GM12891 (cell line): ENCODE measurements around the gene MAPK8.

Experiments used
- DNase-seq: peaks from one replicate; pipeline ENCODE4 v3.0.0; 2011; ENCODE audit warnings: low spot score; ENCODE audit not compliant: insufficient read length
- FAIRE-seq: peaks from 2 replicates; lab custom pipeline; 2011; peaks lifted over from hg19 to GRCh38; lab: Jason Lieb, UNC
- PAX5 ChIP-seq: IDR thresholded peaks from 2 replicates; pipeline ENCODE4 v1.6.1; 2011; ENCODE audit warnings: low read length, moderate library complexity, mild to moderate bottlenecking; ENCODE audit not compliant: insufficient read depth, severe bottlenecking
- POLR2A ChIP-seq: IDR thresholded peaks from 2 replicates; pipeline ENCODE4 v1.6.1; 2011; ENCODE audit warnings: low read depth, low read length, control low read depth
- POLR2AphosphoS5 ChIP-seq: IDR thresholded peaks from 2 replicates; pipeline ENCODE4 v1.6.1; 2011; ENCODE audit warnings: low read depth, low read length, control low read depth
- POU2F2 ChIP-seq: IDR thresholded peaks from 2 replicates; pipeline ENCODE4 v1.6.1; 2011; ENCODE audit warnings: low read depth, mild to moderate bottlenecking, control low read depth, low read length, moderate library complexity
- SPI1 ChIP-seq: IDR thresholded peaks from 2 replicates; pipeline ENCODE4 v1.6.1; 2011; ENCODE audit warnings: low read depth, low read length, control low read depth
- TAF1 ChIP-seq: IDR thresholded peaks from 2 replicates; pipeline ENCODE4 v1.6.1; 2011; ENCODE audit warnings: low read depth, low read length, control low read depth

MAPK8 gene

DNA sequence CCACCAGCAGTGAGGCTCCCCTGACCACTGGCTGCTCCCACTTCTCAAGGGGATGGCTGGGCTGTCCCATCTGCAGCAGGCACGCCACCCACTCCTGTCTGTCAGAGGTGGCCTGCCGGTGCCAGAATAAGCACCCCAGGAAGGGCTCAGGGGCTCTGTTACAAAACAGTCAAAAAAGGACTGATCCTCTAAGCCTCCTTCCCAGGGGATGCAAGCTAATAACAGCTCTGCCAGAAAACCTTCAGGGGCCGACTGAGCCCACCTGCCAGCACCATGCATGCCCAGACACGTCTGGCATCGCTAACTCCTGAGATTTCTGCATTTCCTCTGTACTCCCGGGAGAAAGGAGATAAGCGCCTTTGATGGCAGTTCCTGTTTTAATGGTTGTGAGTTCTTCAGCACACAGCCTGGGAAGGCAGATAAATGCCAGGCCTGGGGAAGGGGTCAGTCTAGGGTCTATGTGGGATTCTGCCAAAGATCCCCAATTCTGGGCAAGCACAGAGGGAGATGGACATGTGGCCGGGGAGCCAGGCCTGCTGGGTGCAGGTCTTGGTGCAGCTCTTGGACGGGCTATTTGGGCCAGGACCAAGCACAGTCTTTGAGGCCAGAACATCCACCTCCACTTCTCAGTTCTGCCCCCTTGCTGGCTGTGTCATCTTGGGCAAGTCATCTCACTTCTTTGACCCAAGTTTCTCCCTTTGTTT is 170.0 kb downstream of the MAPK8 start:
- no peak for FAIRE-seq
- no peak for DNase-seq

DNA sequence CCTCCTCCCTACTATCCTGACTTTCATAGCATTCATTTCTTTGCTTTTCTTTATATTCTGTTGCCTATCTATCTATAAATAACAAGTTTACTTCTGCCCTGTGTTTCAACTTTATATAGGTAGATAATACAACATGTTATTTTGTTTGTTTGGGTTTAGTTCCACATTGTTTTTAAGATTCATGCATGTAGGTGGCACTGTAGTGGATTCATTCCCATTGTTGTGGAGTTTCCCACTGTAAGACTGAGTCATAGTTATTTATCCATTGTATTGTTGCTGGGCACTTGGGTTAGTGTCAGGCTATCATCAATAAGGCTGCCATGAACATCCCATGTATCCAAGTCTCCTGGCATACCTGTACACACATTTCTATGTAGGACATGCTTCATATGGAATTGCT is 170.7 kb downstream of the MAPK8 start:
- DNase-seq: no peak
- no peak for FAIRE-seq
- no peak for TF ChIP-seq POLR2A
- TF ChIP-seq POU2F2: no peak
- no peak for TF ChIP-seq TAF1
- no peak for TF ChIP-seq PAX5
- no peak for TF ChIP-seq SPI1
- TF ChIP-seq POLR2AphosphoS5: no peak

More for the DNA sequence above, 170.0 kb downstream of the MAPK8 start:
- TF ChIP-seq TAF1 (no peak), SPI1 (0 out of 2 replicates have a peak, but pooled peaks have one; percentile 11), POU2F2 (no peak), POLR2A (no peak), PAX5 (no peak), POLR2AphosphoS5 (no peak)

DNA sequence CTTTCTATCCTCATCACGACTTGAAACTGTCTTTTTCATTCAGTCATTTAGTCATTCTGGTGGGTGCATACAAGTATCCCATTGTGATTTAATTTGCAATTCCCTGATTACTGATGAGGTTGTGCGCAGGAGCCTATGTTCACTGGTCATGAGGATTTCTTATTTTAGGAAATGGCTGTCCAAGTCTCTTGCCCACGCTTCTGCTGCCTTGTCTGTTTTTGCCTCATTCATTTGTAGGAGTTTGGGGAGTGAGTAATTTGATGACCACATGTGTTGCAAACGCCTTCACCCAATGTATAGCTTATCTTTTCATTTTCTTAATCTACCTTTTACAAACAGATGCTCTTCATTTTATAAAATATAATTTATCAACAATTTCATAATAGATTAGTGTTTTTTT is 171.1 kb downstream of the MAPK8 start:
- no peak for TF ChIP-seq TAF1
- TF ChIP-seq PAX5: no peak
- TF ChIP-seq POLR2A: no peak
- no peak for FAIRE-seq
- DNase-seq: no peak

DNA sequence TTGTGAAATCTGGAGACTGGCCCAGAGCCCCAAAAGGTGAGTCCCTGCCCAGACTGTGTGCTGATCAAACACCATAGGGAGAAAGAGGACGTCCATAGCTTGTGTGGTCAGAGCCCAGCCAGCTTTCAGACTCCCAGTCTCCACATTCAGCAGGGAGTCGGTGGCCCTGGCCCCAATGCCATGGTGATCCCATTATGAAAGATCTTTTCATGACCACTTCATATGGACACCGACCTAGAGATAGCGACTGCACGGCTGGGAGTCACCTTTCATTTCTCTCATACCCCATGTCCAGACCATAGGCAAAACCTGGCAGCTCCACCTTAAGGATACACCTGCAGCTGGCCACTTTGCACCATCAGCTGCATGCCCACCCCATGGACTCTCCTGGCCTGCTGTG is 172.0 kb downstream of the MAPK8 start:
- FAIRE-seq: no peak
- DNase-seq: no peak
- TF ChIP-seq TAF1: no peak
- no peak for TF ChIP-seq POLR2AphosphoS5
- TF ChIP-seq PAX5: no peak
- no peak for TF ChIP-seq POU2F2
- no peak for TF ChIP-seq POLR2A
- TF ChIP-seq SPI1: no peak

DNA sequence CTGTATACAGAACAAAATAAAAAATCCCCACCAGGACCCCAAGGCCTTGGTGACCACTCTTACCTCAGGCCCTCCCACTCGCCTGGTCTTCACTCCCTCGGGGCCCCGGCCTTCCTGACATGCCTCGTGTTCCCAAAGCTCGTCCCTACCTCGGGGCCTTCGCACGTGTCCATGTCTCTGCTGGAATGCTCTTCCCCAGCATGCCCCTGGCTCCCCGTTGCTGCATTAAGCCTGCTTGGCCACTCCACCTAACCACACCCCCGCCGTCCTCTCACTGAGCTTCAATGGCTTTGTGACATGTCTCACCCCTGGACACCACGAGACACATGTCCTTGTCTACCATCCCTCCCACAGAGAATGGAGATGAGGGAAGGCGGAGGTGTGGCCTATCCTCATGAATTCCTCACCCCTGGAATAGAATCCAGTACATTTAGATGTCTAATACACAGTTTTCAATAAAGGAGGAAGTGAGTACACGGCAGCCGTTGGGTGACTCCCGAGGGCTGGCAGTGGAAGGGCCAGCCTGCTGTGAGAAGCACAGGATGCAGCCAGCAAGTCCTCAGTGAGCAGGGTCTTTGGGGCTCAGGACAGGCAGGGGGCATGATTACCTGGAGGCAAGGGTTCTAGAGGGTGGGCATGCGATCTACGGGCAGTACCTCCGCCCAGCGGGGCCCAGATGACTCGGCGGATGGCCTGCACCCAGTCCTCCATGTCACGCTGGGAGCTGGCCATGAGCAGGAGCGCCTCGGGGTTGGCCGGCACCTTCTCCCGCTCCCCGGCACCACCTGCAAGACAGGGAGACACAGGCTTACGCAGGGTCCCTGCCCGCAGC is 172.7 kb downstream of the MAPK8 start:
- no peak for TF ChIP-seq POLR2A
- no peak for DNase-seq
- FAIRE-seq: no peak

DNA sequence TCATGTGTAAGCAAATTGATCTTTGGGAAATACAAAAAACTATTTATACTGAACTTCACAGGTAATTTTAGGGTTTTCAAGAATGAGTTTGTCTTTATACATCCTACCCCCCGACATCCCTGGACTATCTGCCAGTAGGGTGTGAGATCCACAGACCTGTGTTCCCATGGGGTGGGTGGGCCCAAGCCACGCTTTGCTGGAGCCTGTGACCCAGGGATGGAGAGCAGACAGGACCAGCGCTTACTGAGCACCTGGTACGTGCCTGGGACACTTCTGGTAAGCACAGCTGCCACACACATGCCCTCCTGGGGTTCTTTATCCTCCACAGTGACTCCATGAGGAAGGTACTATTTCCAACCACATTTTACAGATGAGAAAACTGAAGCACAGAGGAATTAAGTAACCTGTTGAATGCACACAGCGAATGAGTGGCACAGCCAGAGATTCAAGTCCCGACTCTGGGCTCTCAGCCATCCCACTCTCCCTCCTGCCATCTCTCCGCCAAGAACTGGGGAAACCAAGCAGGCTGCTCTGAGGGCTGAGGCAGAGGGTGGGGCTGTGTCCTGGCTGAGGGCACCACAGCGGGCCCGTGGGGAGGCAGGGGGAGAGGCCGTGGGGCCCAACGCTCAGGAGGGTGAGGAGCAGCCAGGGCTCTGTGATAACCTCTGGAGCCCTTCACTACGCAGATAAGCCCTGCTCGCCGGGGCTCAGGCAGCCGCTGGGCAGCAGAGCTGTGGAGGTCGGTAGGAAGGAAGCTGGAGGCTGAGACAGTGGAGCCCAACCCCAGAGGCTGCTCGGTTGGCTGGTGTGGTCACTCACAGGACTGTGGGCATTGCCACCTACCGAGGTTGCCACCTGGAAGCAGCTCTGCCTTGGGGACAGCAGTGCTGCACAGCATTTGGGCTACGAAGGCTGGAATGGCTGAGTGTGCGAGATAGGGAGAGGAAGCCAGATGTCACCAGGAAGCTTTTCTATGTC is 174.2 kb downstream of the MAPK8 start:
- DNase-seq: no peak
- FAIRE-seq: no peak

DNA sequence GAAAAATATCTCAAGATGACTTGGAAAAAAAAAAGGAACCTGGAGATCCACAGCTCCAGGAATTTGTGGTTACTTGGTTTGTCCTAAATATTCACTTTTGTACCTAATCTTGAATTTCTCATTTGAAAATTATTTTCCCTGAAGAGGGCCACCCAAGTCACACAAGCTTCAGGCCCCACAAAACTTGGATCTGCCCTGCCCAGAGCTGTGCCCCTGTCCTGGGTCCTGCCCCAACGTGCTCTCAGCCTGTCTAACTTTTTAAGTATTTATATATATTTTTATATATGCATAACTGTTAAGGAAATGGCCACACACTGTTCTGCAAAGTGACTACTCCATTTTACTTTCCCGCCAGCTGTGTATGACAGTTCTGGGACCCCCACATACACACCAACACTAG is 174.9 kb downstream of the MAPK8 start:
- no peak for FAIRE-seq
- no peak for DNase-seq
- no peak for TF ChIP-seq POLR2AphosphoS5
- no peak for TF ChIP-seq TAF1
- no peak for TF ChIP-seq SPI1
- no peak for TF ChIP-seq PAX5
- TF ChIP-seq POU2F2: no peak
- TF ChIP-seq POLR2A: no peak

More for the DNA sequence above, 174.2 kb downstream of the MAPK8 start:
- TF ChIP-seq SPI1 (no peak), POLR2AphosphoS5 (no peak), TAF1 (no peak), POU2F2 (no peak), PAX5 (no peak)

DNA sequence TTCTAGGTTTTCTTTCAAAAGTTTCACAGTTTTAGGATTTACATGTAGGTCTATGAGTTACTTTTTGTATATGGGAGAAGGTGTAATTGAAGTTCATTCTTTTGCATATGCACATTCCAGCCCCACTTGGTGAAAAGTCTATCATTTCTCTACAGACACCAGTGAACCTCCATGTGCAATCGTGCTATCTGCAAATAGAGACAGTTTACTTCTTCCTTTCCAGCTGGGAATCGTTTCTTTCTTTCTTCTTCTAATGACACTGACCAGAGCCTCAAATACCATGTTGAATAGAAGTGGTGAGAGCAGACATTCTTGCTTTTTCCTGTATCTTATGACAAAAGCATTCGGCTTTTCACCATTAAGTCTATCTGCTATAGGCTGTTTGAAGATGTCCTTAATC is 175.7 kb downstream of the MAPK8 start:
- FAIRE-seq: no peak
- no peak for DNase-seq
- TF ChIP-seq SPI1 (no peak), PAX5 (no peak), POU2F2 (no peak), POLR2AphosphoS5 (no peak), POLR2A (no peak), TAF1 (no peak)

DNA sequence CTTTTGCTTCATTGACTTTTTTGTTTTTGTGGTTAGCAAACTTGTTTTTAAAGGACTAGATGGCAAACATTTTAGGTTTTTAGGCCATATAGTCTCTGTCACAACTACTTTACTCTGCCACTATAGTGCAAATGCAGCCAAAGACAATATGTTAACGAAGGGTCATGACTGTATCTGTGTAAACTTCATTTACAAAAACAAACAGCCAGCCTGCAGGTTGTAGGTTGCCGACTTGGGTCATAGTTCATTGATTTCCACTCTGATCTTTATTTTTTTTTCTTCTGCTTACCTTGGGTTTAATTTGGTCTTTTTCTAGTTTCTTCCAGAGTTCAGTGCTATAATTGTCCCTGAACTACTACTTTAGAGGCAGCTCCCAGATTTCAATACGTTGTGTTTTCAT is 178.4 kb downstream of the MAPK8 start:
- DNase-seq: no peak
- FAIRE-seq: no peak
- no peak for TF ChIP-seq SPI1
- TF ChIP-seq POLR2AphosphoS5: no peak
- TF ChIP-seq PAX5: no peak
- TF ChIP-seq TAF1: no peak
- no peak for TF ChIP-seq POLR2A
- no peak for TF ChIP-seq POU2F2
